ENCODE data around the gene UBAC1.

Gene UBAC1

GRCh38 chr9:135939351-135940265 is 21.6 kb downstream of the UBAC1 start:
- H3K4me1 ChIP-seq (ENCODE audit: control insufficient read depth, low read length) = no peaks in the 10 kb centered on the region
- no peaks in the 10 kb centered on the region for H4K20me1 ChIP-seq (ENCODE audit: control insufficient read depth, insufficient read depth, low read depth, low read length)
- H3K9me2 ChIP-seq (replicated peaks; ENCODE audit: control insufficient read depth, low read length) = no peaks in the 10 kb centered on the region
- no peaks in the 10 kb centered on the region for H3K79me2 ChIP-seq (ENCODE audit: control insufficient read depth, low read length)
- H3K4me3 ChIP-seq (ENCODE audit: low read length) = no peak overlapping the region
- H3K9me3 ChIP-seq (ENCODE audit: control insufficient read depth, insufficient read depth, low read length) = no peaks in the 10 kb centered on the region
- no peaks in the 10 kb centered on the region for H3F3A ChIP-seq (ENCODE audit: control insufficient read depth, insufficient read depth)
- no peak overlapping the region for H3K27ac ChIP-seq (ENCODE audit: low read depth, low read length)
- no peak overlapping the region for H3K4me2 ChIP-seq (ENCODE audit: low read length)
- H3K36me3 ChIP-seq (ENCODE audit: control insufficient read depth, low read length) = peaks cover 57% of the 10 kb centered on the region
- TF ChIP-seq, protein P1, sequence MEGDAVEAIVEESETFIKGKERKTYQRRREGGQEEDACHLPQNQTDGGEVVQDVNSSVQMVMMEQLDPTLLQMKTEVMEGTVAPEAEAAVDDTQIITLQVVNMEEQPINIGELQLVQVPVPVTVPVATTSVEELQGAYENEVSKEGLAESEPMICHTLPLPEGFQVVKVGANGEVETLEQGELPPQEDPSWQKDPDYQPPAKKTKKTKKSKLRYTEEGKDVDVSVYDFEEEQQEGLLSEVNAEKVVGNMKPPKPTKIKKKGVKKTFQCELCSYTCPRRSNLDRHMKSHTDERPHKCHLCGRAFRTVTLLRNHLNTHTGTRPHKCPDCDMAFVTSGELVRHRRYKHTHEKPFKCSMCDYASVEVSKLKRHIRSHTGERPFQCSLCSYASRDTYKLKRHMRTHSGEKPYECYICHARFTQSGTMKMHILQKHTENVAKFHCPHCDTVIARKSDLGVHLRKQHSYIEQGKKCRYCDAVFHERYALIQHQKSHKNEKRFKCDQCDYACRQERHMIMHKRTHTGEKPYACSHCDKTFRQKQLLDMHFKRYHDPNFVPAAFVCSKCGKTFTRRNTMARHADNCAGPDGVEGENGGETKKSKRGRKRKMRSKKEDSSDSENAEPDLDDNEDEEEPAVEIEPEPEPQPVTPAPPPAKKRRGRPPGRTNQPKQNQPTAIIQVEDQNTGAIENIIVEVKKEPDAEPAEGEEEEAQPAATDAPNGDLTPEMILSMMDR (IDR thresholded peaks at IDR 0.05; ENCODE audit: low read depth, low read length, poor library complexity, severe bottlenecking) = no peak
- TF ChIP-seq EZH2phosphoT487 (IDR thresholded peaks at IDR 0.05; ENCODE audit: borderline replicate concordance, low read length) = no peak
- no peaks in the 10 kb centered on the region for H3K27me3 ChIP-seq (ENCODE audit: control insufficient read depth, low read length)

DNA sequence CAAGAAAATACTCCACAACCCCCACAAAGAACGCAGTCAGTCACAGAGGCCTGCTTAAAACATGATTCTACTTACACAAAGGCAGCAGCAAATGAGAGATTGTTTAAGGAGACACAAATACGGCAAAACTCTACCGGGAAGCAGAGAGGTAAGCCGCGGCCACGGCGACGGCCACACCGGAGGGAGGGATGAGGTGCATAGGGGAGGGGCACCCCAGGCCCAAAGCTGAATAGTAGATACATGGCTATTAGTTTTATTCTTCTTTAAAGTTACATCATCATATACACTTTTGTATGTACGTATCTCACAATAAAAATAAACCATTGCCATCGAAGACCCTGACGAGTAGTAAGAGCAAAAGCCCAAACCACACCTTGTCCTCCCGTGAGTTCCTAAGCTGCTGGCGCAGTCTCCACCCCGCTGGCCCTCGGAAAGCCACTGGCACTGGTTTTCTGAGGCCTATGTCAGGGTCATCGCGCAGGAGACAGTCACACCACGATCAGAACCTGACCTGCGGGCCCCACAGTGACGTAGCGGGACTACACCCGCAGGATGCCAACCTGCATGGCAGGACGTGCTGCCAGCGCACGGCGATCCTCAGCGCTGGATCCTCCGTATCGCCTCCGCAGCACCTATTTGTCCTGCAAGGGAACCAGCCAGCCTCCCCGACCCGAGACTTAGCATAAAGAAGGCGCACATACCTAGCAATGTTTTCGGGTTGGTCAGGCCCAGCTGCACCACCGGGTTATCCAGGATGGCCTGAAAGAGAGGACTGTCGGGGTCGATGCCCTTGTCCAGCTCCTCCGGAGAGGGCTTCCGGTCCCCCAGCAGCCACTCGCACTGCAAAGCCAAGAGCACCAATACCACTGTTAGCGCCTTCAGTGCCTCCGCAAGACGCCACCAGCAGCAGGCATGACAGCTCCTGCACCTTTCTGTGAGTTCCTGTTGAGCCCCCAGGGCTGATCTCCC is 23.4 kb downstream of the UBAC1 start:
- no peak for TF ChIP-seq EZH2phosphoT487 (IDR thresholded peaks at IDR 0.05; ENCODE audit: borderline replicate concordance, low read length)
- TF ChIP-seq, protein P1 (IDR thresholded peaks at IDR 0.05; ENCODE audit: low read depth, low read length, poor library complexity, severe bottlenecking) = no peak
- H3K36me3 ChIP-seq (ENCODE audit: control insufficient read depth, low read length) = peaks cover 59% of the 10 kb centered on the region
- no peaks in the 10 kb centered on the region for H3F3A ChIP-seq (ENCODE audit: control insufficient read depth, insufficient read depth)
- H3K4me3 ChIP-seq (ENCODE audit: low read length) = no peak overlapping the region
- no peaks in the 10 kb centered on the region for H3K79me2 ChIP-seq (ENCODE audit: control insufficient read depth, low read length)
- H3K4me2 ChIP-seq (ENCODE audit: low read length) = no peak overlapping the region
- H4K20me1 ChIP-seq (ENCODE audit: control insufficient read depth, insufficient read depth, low read depth, low read length) = no peaks in the 10 kb centered on the region
- no peaks in the 10 kb centered on the region for H3K27me3 ChIP-seq (ENCODE audit: control insufficient read depth, low read length)
- H3K27ac ChIP-seq (ENCODE audit: low read depth, low read length) = no peak overlapping the region
- no peaks in the 10 kb centered on the region for H3K4me1 ChIP-seq (ENCODE audit: control insufficient read depth, low read length)
- H3K9me3 ChIP-seq (ENCODE audit: control insufficient read depth, insufficient read depth, low read length) = no peaks in the 10 kb centered on the region
- no peaks in the 10 kb centered on the region for H3K9me2 ChIP-seq (replicated peaks; ENCODE audit: control insufficient read depth, low read length)

DNA sequence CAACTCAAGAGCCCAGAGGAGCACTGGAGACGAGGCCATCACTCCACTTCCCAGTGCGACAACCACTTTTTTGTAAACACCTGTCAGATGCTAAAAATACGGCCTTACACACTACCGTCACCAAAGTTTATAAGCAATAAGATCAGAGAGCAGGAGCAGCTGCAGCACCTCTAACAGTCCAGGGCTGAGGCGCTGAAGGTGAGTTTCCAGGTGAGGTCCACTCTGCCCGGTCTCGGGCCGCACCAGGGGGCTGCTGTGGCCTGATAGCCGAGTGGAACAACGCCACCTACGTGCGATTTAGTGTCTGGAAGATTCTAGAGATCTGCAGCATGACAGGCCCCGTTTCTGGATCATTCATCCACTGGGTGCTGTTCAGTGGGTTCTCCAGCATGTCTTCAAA is 28.1 kb downstream of the UBAC1 start:
- Histone ChIP-seq H3K79me2 (ENCODE audit: control insufficient read depth, low read length) (no peaks in the 10 kb centered on the region), H3K36me3 (ENCODE audit: control insufficient read depth, low read length) (peaks cover 53% of the 10 kb centered on the region), H4K20me1 (ENCODE audit: control insufficient read depth, insufficient read depth, low read depth, low read length) (no peaks in the 10 kb centered on the region)

More for the DNA sequence above, 28.1 kb downstream of the UBAC1 start:
- Histone ChIP-seq H3K9me3 (ENCODE audit: control insufficient read depth, insufficient read depth, low read length) (no peaks in the 10 kb centered on the region), H3K4me3 (ENCODE audit: low read length) (no peak overlapping the region), H3K27me3 (ENCODE audit: control insufficient read depth, low read length) (no peaks in the 10 kb centered on the region), H3K4me2 (ENCODE audit: low read length) (no peak overlapping the region), H3K27ac (ENCODE audit: low read depth, low read length) (no peak overlapping the region), H3K4me1 (ENCODE audit: control insufficient read depth, low read length) (no peaks in the 10 kb centered on the region), H3F3A (ENCODE audit: control insufficient read depth, insufficient read depth) (no peaks in the 10 kb centered on the region), H3K9me2 (replicated peaks; ENCODE audit: control insufficient read depth, low read length) (no peaks in the 10 kb centered on the region)
- TF ChIP-seq, protein P1 (IDR thresholded peaks at IDR 0.05; ENCODE audit: low read depth, low read length, poor library complexity, severe bottlenecking) = no peak
- TF ChIP-seq EZH2phosphoT487 (IDR thresholded peaks at IDR 0.05; ENCODE audit: borderline replicate concordance, low read length) = no peak
